ENCODE measurements around the gene KCNAB2. TPM values are rescaled to one million over a fixed set of nuclear protein-coding genes. Genes with fewer than 3 reads are reported as not detected.

KCNAB2 gene
- total RNA-seq, 8 experiments from 2014 or later: 6.3 to 21.9 (median 11.5) TPM

GRCh38 chr1:6004412-6005123, 41.1 kb upstream of the KCNAB2 start:
- ATAC-seq (replicated peaks in 6 of 8): no peak
- H3K27ac ChIP-seq: peak overlapping the region; percentile 45 to 55
- 64 to 100% (median 81%) methylated on average over 4 to 7 of the region's 11 CpGs; no CpG with 5 or more reads in 4 of the 10 experiments for WGBS, 10 experiments
- H3K4me1 ChIP-seq (replicated peaks in 1 of 2): peaks cover 37 to 46% of the 10 kb centered on the region in 2 donors
- no peak overlapping the region for H3K4me3 ChIP-seq
- in situ Hi-C loops (cut with MboI; ENCODE audit: low pct_unique_long_range_greater_than_20kb in 2 of 9, low sequenced_read_pairs in 9 of 9, unreplicated experiment in 9 of 9): no loop called here

- H3K4me3 ChIP-seq: no peak overlapping the region
- WGBS, 10 experiments: no CpG with 5 or more reads among the region's 10 CpGs
- no peak for ATAC-seq (replicated peaks in 6 of 8)
- H3K27ac ChIP-seq: no peak overlapping the region
- in situ Hi-C loops (cut with MboI; ENCODE audit: low pct_unique_long_range_greater_than_20kb in 2 of 9, low sequenced_read_pairs in 9 of 9, unreplicated experiment in 9 of 9): no loop called here
- peaks cover 36 to 46% of the 10 kb centered on the region in 2 donors for H3K4me1 ChIP-seq (replicated peaks in 1 of 2)
Observed at GRCh38 chr1:6005276-6005917, 40.3 kb upstream of the KCNAB2 start.

- no peak overlapping the region for H3K4me3 ChIP-seq
- H3K27ac ChIP-seq: no peak overlapping the region
- H3K4me1 ChIP-seq (replicated peaks in 1 of 2): peaks cover 32 to 45% of the 10 kb centered on the region in 2 donors
- in situ Hi-C loops (cut with MboI; ENCODE audit: low pct_unique_long_range_greater_than_20kb in 2 of 9, low sequenced_read_pairs in 9 of 9, unreplicated experiment in 9 of 9): no loop called here
- 56 to 90% (median 75%) methylated on average over 3 to 8 of the region's 12 CpGs; no CpG with 5 or more reads in 6 of the 10 experiments for WGBS, 10 experiments
- peak in 6 of 8 experiments; percentile 11 to 20 (median 16) for ATAC-seq (replicated peaks in 6 of 8)
Observed at GRCh38 chr1:6006882-6007281, 38.8 kb upstream of the KCNAB2 start.

- ATAC-seq (replicated peaks in 6 of 8): peak in 4 of 8 experiments; percentile 2 to 43 (median 15)
- in situ Hi-C loops (cut with MboI; ENCODE audit: low pct_unique_long_range_greater_than_20kb in 2 of 9, low sequenced_read_pairs in 9 of 9, unreplicated experiment in 9 of 9): no loop called here
- H3K4me3 ChIP-seq: no peak overlapping the region
- 63 to 89% (median 75%) methylated on average over 5 to 22 of the region's 25 CpGs; no CpG with 5 or more reads in 6 of the 10 experiments for WGBS, 10 experiments
- peaks cover 25 to 39% of the 10 kb centered on the region in 2 donors for H3K4me1 ChIP-seq (replicated peaks in 1 of 2)
- no peak overlapping the region for H3K27ac ChIP-seq
Observed at GRCh38 chr1:6007318-6008083, 38.2 kb upstream of the KCNAB2 start.

- Histone ChIP-seq H3K4me3 (no peak overlapping the region), H3K4me1 (replicated peaks in 1 of 2) (peaks cover 20 to 33% of the 10 kb centered on the region in 2 donors), H3K27ac (no peak overlapping the region)
- in situ Hi-C loops (cut with MboI; ENCODE audit: low pct_unique_long_range_greater_than_20kb in 2 of 9, low sequenced_read_pairs in 9 of 9, unreplicated experiment in 9 of 9): no loop called here
- no peak for ATAC-seq (replicated peaks in 6 of 8)
- WGBS, 10 experiments: 78 to 100% (median 95%) methylated on average over 3 to 5 of the region's 11 CpGs; no CpG with 5 or more reads in 7 of the 10 experiments
Observed at GRCh38 chr1:6008084-6008415, 37.6 kb upstream of the KCNAB2 start.

GRCh38 chr1:6008696-6009095, 37.0 kb upstream of the KCNAB2 start:
- WGBS, 10 experiments: 60 to 86% (median 75%) methylated on average over 1 to 4 of the region's 6 CpGs; no CpG with 5 or more reads in 4 of the 10 experiments
- Histone ChIP-seq H3K4me3 (no peak overlapping the region), H3K4me1 (replicated peaks in 1 of 2) (peaks cover 13 to 27% of the 10 kb centered on the region in 2 donors), H3K27ac (peak overlapping the region in 1 of 2 donors; percentile 41)
- no peak for ATAC-seq (replicated peaks in 6 of 8)
- in situ Hi-C loops (cut with MboI; ENCODE audit: low pct_unique_long_range_greater_than_20kb in 2 of 9, low sequenced_read_pairs in 9 of 9, unreplicated experiment in 9 of 9): no loop called here

GRCh38 chr1:6009120-6010040, 36.3 kb upstream of the KCNAB2 start:
- WGBS, 10 experiments: 63 to 100% (median 85%) methylated on average over 1 to 21 of the region's 23 CpGs
- H3K4me1 ChIP-seq (replicated peaks in 1 of 2): peaks cover 7 to 21% of the 10 kb centered on the region in 2 donors
- H3K27ac ChIP-seq: peak overlapping the region in 1 of 2 donors; percentile 41
- no peak overlapping the region for H3K4me3 ChIP-seq
- in situ Hi-C loops (cut with MboI; ENCODE audit: low pct_unique_long_range_greater_than_20kb in 2 of 9, low sequenced_read_pairs in 9 of 9, unreplicated experiment in 9 of 9): no loop called here
- ATAC-seq (replicated peaks in 6 of 8): peak in 2 of 8 experiments; percentile 5 to 6

- ATAC-seq (replicated peaks in 6 of 8): no peak
- Histone ChIP-seq H3K4me1 (replicated peaks in 1 of 2) (peaks cover 4 to 18% of the 10 kb centered on the region in 2 donors), H3K4me3 (no peak overlapping the region), H3K27ac (no peak overlapping the region)
- WGBS, 10 experiments: 54 to 100% (median 80%) methylated on average over 1 to 8 of the region's 10 CpGs; no CpG with 5 or more reads in 5 of the 10 experiments
- in situ Hi-C loops (cut with MboI; ENCODE audit: low pct_unique_long_range_greater_than_20kb in 2 of 9, low sequenced_read_pairs in 9 of 9, unreplicated experiment in 9 of 9): no loop called here
Observed at GRCh38 chr1:6010554-6010953, 35.1 kb upstream of the KCNAB2 start.

- 60 to 100% (median 84%) methylated on average over 1 to 8 of the region's 19 CpGs; no CpG with 5 or more reads in 2 of the 10 experiments for WGBS, 10 experiments
- no peak overlapping the region for H3K27ac ChIP-seq
- H3K4me1 ChIP-seq (replicated peaks in 1 of 2): peaks cover 4 to 18% of the 10 kb centered on the region in 2 donors
- no peak for ATAC-seq (replicated peaks in 6 of 8)
- no peak overlapping the region for H3K4me3 ChIP-seq
- in situ Hi-C loops (cut with MboI; ENCODE audit: low pct_unique_long_range_greater_than_20kb in 2 of 9, low sequenced_read_pairs in 9 of 9, unreplicated experiment in 9 of 9): no loop called here
Observed at GRCh38 chr1:6011161-6011945, 34.3 kb upstream of the KCNAB2 start.

- H3K4me3 ChIP-seq: no peak overlapping the region
- ATAC-seq (replicated peaks in 6 of 8): no peak
- in situ Hi-C loops (cut with MboI; ENCODE audit: low pct_unique_long_range_greater_than_20kb in 2 of 9, low sequenced_read_pairs in 9 of 9, unreplicated experiment in 9 of 9): no loop called here
- WGBS, 10 experiments: 100% methylated on average over 1 of the region's 3 CpGs; no CpG with 5 or more reads in 9 of the 10 experiments
- peaks cover 4 to 18% of the 10 kb centered on the region in 2 donors for H3K4me1 ChIP-seq (replicated peaks in 1 of 2)
- H3K27ac ChIP-seq: no peak overlapping the region
Observed at GRCh38 chr1:6011946-6012258, 33.8 kb upstream of the KCNAB2 start.

GRCh38 chr1:6012529-6013318, 33.0 kb upstream of the KCNAB2 start:
- WGBS, 10 experiments: 79 to 100% (median 91%) methylated on average over 1 to 12 of the region's 17 CpGs; no CpG with 5 or more reads in 2 of the 10 experiments
- Histone ChIP-seq H3K27ac (no peak overlapping the region), H3K4me3 (no peak overlapping the region), H3K4me1 (replicated peaks in 1 of 2) (peaks cover 0 to 14% of the 10 kb centered on the region in 2 donors)
- ATAC-seq (replicated peaks in 6 of 8): peak in 1 of 8 experiments; percentile 8
- in situ Hi-C loops (cut with MboI; ENCODE audit: low pct_unique_long_range_greater_than_20kb in 2 of 9, low sequenced_read_pairs in 9 of 9, unreplicated experiment in 9 of 9): no loop called here
